GM21447 (cell line): Measurements from ENCODE around the gene UBE2A.
A peak's percentile ranks its signal among the peaks of the same experiment; 100 is the strongest.

Experiments used
- ATAC-seq: cut with Tn5 transposase; IDR thresholded peaks from one replicate; pipeline ENCODE4 v1.9.1; 2021; ENCODE audit not compliant: unreplicated experiment

Gene UBE2A

DNA sequence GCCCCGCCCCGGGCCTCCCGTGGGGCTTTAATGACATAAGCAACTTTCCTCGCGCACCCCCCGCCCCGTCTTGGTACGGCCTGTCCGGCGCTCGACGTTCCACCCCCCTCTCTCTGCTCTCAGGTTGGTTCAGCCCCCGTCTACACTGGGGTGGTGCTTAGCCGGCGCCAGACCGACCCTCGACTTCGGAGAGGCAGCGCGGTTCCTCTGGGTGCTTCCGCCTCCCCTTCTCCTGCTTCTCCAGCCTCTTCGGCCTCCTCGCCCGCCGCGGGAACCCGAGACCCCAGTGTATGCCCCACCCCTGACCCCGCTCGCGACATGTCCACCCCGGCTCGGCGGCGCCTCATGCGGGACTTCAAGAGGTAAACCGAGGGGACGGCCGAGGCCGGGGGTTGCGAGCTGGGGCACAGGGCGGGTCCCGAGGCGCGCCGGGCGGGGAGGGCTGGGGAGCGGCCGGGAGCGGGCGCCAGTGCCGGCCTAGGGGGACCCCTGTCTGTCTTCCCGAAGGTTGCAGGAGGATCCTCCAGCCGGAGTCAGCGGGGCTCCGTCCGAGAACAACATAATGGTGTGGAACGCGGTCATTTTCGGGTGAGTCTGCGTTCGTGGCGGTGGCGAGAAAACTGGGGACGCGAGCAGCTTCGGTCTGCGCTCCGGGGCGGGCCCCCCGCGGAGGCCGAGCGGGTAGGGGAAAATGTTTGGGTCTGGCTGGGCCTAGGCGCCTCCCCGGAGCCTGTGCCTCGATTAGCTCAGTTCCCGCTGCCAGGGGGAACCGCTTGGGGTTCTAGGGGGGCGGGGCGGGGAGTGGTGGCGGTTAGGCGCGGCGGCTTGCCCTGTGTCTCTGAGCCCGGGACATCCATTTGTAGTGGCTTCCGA lies at the start of gene UBE2A:
Gene UBE2A (plus strand): TSS at position 170 of the 873 bp plus-strand sequence. CDS start 149 bp downstream, at position 319.
- ATAC-seq: peak; percentile 51

DNA sequence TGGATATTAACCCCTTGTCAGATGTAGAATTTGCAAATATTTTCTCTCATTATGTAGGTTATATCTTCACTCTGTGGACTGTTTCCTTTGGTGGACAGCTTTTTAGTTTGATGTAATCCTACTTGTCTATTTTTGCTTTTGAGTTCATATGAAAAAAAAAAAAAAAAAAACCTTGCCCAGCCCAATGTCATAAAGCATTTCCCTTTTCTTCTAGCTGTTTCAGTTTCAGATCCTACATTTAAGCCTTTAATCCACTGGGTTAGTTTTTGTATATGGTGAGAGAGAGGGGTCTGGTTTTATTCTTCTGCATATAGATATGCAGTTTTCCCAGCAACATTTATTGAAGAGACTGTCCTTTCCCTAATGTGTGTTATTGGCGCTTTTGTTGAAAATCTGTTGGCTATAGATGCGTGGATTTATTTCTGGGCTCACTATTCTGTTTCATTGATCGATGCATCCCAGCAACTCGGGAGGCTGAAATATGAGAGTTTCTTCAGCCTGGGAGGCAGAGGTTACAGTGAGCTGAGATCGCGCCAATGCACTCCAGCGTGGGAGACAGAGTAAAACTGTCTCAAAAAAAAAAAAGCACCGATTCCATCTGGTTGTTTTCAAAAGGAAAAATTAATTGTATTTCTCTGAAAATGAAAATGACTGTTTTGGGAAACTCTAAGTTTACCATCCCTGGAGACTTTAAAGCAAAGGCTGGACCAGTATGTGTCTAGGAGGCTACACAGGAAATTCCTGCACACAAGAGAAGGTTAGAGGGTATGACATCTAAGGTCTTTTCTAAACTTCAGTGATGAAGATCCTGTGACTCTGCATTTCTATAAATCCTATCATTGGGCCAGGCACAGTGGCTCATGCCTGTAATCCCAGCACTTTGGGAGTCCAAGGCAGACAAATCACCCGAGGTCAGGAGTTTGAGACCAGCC lies 44.8 kb upstream of the UBE2A start:
- no peak for ATAC-seq

- no peak for ATAC-seq
Measured at GRCh38 chrX:119537487-119537886, 36.9 kb upstream of the UBE2A start.

- no peak for ATAC-seq
Measured at GRCh38 chrX:119539872-119540271, 34.5 kb upstream of the UBE2A start.

GRCh38 chrX:119541188-119541587 lies 33.2 kb upstream of the UBE2A start:
- no peak for ATAC-seq

DNA sequence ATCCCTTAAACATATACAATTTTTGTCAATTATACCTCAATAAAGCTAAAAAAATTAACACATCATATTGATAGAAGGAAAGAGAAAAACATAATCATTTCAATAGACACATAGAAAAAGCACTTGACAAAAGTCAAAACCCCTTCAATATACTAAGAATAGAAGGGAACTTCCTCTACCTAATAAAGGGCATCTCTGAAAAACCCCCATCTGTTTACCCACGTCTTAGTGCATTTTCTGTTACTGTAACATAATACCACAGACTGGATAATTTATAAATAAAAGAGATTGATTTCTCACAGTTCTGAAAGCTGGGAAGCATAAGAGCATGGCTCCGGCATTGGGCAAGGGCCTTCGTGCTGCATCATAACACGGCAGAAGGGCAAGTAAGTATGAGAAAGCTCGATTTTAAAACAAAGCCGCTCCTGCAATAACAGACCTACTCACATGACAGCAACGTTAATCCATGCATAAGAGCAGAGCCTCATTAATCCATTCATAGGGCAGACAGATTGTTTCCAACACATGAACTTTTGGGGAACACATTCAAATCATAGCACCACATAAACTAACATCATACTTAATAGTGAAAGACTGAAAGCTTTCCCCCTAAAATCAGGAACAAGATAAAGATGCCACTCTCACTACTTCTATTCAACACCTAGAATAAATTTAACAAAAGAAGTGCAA lies 24.9 kb upstream of the UBE2A start:
- ATAC-seq: peak; percentile 63

DNA sequence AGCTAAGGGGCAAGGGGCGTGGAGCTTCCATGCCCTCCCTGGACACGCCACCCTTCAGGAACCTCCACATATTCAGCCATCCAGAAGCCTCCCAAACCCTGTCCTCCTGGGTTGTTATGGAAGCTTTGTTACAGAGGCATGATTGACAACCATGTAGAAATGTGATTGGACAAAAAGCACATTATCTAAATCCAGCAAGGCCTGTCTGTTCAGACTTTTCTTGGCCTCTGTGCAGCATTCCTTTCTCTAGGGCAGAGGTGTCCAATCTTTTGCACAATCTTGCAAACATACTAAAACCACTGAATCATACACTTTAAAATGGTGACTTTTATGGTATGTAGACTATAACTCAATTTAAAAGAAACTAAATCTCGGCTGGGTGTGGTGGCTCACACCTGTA lies 21.9 kb upstream of the UBE2A start:
- no peak for ATAC-seq

- peak; percentile 90 for ATAC-seq
Measured at GRCh38 chrX:119565107-119565663, 9.2 kb upstream of the UBE2A start, which contains the start of gene STEEP1. TSS of gene STEEP1 (minus strand) at chrX:119565409. CDS start at chrX:119565355, 54 bp downstream.

DNA sequence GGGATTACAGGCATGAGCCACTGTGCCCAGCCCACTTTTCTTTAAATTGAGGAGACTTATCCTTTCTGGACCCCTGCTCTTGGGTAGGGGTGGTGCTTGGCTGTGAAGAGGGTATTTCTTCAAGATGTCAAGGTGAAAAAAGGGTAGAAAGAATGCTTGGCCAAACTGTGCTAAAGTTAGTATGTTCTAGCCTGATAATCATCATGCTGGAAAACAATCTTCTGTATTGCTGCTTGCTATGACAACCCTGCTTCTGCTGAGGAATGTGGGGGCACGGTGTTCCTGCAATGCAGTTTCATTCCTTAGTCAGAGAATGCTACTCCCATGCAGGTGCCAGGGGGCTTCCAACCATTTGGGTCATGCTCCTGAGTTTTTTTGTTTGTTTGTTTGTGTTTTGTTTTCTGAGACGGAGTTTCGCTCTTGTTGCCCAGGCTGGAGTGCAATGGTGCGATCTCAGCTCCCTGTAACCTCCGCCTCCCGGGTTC lies 4.0 kb upstream of the UBE2A start:
- no peak for ATAC-seq

DNA sequence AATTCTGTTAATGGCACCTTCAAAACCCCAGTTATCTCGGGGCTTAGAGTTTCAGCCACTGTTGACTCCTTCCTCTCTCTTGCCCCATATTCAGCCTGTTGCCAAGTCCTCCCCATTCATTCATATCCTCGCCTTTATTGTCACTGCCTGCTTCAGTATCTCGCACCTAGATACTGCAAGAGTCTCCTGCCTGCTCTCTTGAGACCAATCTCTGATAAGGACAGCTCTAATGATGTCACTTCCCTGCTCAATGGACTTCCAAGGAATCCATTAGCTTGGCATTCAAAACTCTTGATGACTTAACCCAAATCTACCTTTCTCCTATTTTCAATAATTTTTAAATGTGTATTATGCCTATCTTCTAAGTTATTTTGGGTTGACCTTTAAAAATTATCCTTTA lies 1.1 kb upstream of the UBE2A start:
- ATAC-seq: no peak

- ATAC-seq: peak; percentile 86
Measured at GRCh38 chrX:119573840-119574393, 446 bp upstream of the UBE2A start.

DNA sequence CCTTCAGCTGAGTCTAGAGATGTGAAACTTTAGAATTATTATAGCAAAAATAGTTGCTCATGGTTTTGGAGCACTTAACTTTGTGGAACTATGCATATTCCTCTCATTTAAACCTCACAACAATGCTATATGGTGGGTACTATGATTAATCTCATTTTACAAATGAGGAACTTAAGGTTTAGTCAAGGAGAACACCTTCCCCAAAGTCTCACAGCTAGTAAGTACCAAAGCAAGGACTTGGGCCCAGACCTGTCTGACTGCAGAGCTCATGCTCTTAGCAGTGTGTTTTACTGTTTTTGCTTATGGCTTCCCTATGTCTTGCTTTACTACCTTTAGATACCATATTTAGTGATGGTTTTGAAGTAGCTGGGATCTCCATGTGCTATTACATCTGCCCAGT lies 5.1 kb downstream of the UBE2A start:
- ATAC-seq: no peak

DNA sequence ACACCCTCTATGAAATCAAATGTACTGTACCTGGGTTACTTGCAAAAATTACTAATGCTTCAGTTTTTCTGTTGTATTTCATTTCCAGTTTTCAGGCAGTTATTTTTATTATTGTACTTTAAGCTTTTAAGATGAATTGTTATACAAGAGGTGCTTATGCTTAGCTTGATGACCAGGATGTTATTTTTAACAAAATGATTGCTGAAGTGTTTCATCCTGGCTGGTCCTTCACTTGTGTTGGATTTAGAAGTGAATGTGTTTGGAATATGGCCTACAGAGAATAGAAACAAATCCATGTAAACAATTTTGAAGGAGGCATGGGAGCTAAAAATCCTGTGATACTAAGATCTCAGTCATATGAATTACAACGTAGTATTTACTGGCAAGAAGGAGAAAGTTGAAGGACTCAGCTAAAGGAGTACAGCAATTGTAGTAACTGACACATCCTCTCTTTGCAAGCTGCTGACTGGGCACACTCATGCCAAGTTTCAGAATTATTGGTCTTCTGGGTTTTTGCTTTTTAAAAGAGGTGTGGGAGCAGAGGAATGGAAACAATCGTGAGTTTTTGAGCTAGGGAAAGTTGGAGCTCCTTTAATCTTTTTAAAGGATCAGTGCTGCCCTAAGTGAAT lies 9.2 kb downstream of the UBE2A start:
- no peak for ATAC-seq

DNA sequence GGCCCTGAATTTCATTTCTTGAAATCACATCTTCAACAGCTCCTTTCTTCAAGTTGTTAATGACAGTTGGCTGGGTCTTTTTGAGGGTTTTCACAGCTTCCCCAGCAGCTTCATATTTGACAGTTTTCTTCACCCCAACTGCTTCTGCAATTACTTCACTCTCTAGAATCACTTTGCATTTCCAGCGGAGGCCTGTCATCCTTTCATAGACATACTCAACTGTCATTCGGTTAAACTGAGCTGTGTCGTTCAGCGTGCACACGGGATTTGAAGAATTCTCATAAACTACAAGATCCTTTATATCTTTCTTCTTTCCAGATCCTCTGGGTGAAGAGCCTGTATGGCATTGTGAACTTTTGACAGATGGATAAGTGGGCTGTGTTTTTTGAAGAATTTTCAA lies 15.4 kb downstream of the UBE2A start:
- no peak for ATAC-seq

GRCh38 chrX:119602701-119603255 lies 28.4 kb downstream of the UBE2A start:
- ATAC-seq: no peak

DNA sequence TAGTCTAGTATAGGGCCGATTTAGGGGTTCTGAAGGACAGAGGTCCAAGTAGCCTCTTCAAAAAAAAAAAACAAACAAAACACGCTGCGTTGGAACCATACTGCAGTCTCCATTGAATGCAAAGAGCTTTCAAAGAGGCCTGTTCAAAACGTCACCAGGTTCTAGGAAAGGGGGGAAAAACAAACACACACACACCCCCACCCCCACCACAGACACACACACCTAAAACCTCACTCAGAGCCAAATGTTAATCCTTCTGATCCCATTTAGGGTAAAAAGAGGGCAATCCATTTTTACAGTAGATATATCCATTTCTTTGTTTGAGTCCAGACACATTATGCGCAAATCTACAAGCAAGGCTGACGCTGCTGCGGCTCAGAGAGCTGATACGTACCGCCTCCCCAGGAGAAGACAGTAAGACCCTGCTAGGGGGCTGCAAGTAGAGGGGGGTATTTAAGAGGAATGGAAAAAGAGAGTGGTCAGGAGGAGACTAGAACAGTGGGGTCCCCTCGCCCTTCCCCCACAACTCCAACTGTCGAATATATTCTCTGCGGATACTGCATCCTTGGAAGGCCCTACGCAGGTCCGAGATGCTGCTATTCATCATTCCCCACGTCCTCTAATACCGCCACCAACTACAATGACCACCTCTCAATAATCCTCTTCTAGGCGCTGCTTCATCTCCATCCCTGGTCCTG lies 30.6 kb downstream of the UBE2A start:
- no peak for ATAC-seq

DNA sequence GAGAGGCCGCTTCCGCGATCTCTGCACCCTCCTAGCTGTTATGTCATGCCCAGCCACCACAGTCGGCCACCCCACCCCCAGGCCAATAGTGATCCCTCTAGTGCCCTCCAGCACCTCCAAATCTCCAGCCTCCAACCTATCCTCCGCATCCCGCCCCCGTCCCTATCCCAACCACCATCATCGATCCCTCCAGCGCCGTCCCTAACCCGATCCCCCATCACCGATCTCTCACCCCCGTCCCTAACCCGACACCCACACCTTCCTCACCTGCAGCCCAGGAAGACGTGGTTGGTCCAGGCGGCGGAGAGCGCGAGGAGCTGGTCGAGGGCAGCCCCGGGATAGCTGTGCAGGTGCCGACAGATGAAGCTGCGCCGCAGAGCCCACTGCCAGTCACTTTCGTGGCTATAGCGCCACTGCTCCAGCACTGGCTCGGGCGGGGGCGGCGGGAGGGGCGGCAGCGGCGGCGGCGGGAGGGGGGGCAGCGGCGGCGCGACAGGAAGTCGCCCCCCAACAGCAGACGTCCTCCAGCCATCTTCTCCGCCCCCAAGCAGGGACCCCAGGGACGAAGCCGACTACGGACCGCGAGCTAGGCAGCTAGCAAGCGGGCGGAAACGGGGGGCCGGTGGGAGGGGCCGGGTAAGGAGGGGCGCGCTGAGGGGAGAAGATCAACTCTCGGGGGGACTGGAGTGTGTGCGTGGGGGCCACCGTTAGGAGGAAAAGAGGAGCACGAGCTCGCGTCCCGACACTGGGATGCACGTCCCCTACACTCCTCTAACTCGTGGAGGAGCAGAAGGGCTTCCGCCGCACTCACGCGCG lies 31.3 kb downstream of the UBE2A start:
- ATAC-seq: peak; percentile 35
